Mucosa of descending colon (tissue), 3 donors: Measurements from ENCODE around the gene PHLDA1. TPM values are rescaled to one million over a fixed set of nuclear protein-coding genes. Genes with fewer than 3 reads are reported as not detected.
"Not testable (repeated sequence)": the region's sequence is repeated elsewhere in the genome, so short reads cannot be mapped to it uniquely, and the experiment has no call there.

Experiments used
- ATAC-seq: fragments of 200-7000 bp; cut with Tn5 transposase; one replicate; pipeline ENCODE4 v1.9.1; 2020; ENCODE audit warnings: mild to moderate bottlenecking, moderate library complexity
- DNase-seq, 3 donors: peaks; one replicate each; pipeline ENCODE4 v3.0.0-alpha.2; 2020
- H3K36me3 ChIP-seq: fragments of 200-600 bp; one replicate; pipeline ENCODE4 v1.8.0; 2021; ENCODE audit warnings: low read depth, mild to moderate bottlenecking
- H3K4me1 ChIP-seq: fragments of 200-600 bp; one replicate; pipeline ENCODE4 v1.8.0; 2021; ENCODE audit warnings: low read depth, mild to moderate bottlenecking
- H3K4me3 ChIP-seq: fragments of 200-600 bp; one replicate; pipeline ENCODE4 v1.8.0; 2021; ENCODE audit warnings: mild to moderate bottlenecking
- H3K9me3 ChIP-seq: fragments of 200-600 bp; one replicate; pipeline ENCODE4 v1.8.0; 2021; ENCODE audit warnings: mild to moderate bottlenecking
- CTCF ChIP-seq: fragments of 200-600 bp; IDR thresholded peaks from one replicate; pipeline ENCODE4 v1.8.0; 2022; ENCODE audit warnings: antibody characterized with exemption, mild to moderate bottlenecking
- intact Hi-C, 2 donors: fragments of 100-400 bp; cut with DNase I in 1 of 2; cut with micrococcal nuclease in 1 of 2; formaldehyde crosslinking; loops; one replicate each; pipeline versions ENCODE4 v1.11.0 to v1.11.1; 2022; cut with DNase I, micrococcal nuclease
- total RNA-seq, 3 donors: library from RNA; stranded (reverse); fragmentation: NEBNext Ultra II Directional in 2 of 3; extraction: Animal tissue kit (Norgen Biotek cat#: 25700) in 2 of 3; gene quantifications; one replicate each; pipeline versions ENCODE4 v1.2.1 to v1.2.4, GENCODE V29; 2021 to 2023
- donor health status: DM: no; HTN: no; CAD: no; lungs with moderate emphysema.
- donor health status: DM: no; HTN: no; CAD: no.
- donor health status: DM: no; HTN: yes; CAD: no.

The PHLDA1 gene
- total RNA-seq, 3 donors from 2014 or later, result 2.2 to 8.8 (median 3.5) TPM

- TF ChIP-seq CTCF, result no peak
- intact Hi-C loops, result no loop called here
- H3K9me3 ChIP-seq, result no peaks in the 10 kb centered on the region
- DNase-seq (no peak), ATAC-seq (no peak)
- no peaks in the 10 kb centered on the region for H3K4me1 ChIP-seq
- H3K36me3 ChIP-seq, result no peaks in the 10 kb centered on the region
- H3K4me3 ChIP-seq, result no peak overlapping the region
Measured at GRCh38 chr12:75996861-75997447, 34.6 kb downstream of the PHLDA1 start.

GRCh38 chr12:75995691-75996090, 35.9 kb downstream of the PHLDA1 start:
- intact Hi-C loops, result no loop called here
- TF ChIP-seq CTCF, result no peak
- DNase-seq (no peak), ATAC-seq (no peak)
- no peaks in the 10 kb centered on the region for H3K36me3 ChIP-seq
- no peaks in the 10 kb centered on the region for H3K4me1 ChIP-seq
- H3K9me3 ChIP-seq, result no peaks in the 10 kb centered on the region
- H3K4me3 ChIP-seq, result no peak overlapping the region

- intact Hi-C loops, result no loop called here
- no peaks in the 10 kb centered on the region for H3K9me3 ChIP-seq
- ATAC-seq (no peak), DNase-seq (no peak)
- H3K36me3 ChIP-seq, result no peaks in the 10 kb centered on the region
- no peaks in the 10 kb centered on the region for H3K4me1 ChIP-seq
- H3K4me3 ChIP-seq, result no peak overlapping the region
- TF ChIP-seq CTCF, result no peak
Measured at GRCh38 chr12:75994069-75994740, 37.4 kb downstream of the PHLDA1 start.

GRCh38 chr12:75991753-75992152, 39.8 kb downstream of the PHLDA1 start:
- no peaks in the 10 kb centered on the region for H3K9me3 ChIP-seq
- no peak for TF ChIP-seq CTCF
- intact Hi-C loops, result no loop called here
- no peak for ATAC-seq
- no peak for DNase-seq
- H3K36me3 ChIP-seq, result no peaks in the 10 kb centered on the region
- H3K4me3 ChIP-seq, result no peak overlapping the region
- H3K4me1 ChIP-seq, result no peaks in the 10 kb centered on the region

- Histone ChIP-seq H3K4me3 (no peak overlapping the region), H3K4me1 (peaks cover 11% of the 10 kb centered on the region), H3K9me3 (no peaks in the 10 kb centered on the region), H3K36me3 (no peaks in the 10 kb centered on the region)
- no peak for TF ChIP-seq CTCF
- ATAC-seq, result no peak
- intact Hi-C loops, result no loop called here
- no peak for DNase-seq
Measured at GRCh38 chr12:75990189-75990912, 41.2 kb downstream of the PHLDA1 start.

- H3K9me3 ChIP-seq, intact Hi-C loops, DNase-seq, H3K36me3 ChIP-seq, H3K4me3 ChIP-seq, ATAC-seq: not testable (repeated sequence)
- peaks cover 11% of the 10 kb centered on the region for H3K4me1 ChIP-seq
Measured at GRCh38 chr12:75987709-75988108, 43.9 kb downstream of the PHLDA1 start.
